SH-SY5Y (cell line): ENCODE data around the gene OR51A4.

Experiments
- GATA2 ChIP-seq: IDR thresholded peaks from 2 replicates; pipeline ENCODE4 v1.6.1; 2011; ENCODE audit warnings: mild to moderate bottlenecking, low read depth, low read length
- GATA3 ChIP-seq: IDR thresholded peaks from 2 replicates; pipeline ENCODE4 v1.6.1; 2011; ENCODE audit warnings: low read depth, mild to moderate bottlenecking, low read length, moderate library complexity

Gene OR51A4

DNA sequence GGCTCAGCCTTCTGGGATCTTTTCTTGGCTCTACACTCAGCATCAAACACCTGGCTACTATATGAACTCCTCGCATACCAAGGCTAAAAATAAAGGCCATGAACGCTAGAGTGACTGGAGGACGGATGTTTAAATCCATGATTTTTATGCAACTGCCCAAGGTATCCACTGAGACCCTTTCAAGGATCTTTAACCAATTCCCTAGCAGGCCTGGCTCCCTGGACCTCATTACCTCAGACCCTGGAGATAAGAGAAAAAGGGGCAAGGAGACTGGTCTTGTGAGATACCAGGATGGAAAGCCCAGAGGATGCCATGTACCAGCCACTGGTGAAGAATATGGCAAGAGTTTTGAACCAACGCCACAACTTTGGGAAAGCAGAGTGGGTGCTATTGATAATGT lies 28.2 kb downstream of the OR51A4 start, which contains the start of gene OR51G2:
OR51G2 (minus strand) TSS at position 101 of the 400 bp plus-strand sequence. CDS start 3,687 bp downstream, outside the sequence.
- TF ChIP-seq GATA2 (no peak), GATA3 (no peak)

DNA sequence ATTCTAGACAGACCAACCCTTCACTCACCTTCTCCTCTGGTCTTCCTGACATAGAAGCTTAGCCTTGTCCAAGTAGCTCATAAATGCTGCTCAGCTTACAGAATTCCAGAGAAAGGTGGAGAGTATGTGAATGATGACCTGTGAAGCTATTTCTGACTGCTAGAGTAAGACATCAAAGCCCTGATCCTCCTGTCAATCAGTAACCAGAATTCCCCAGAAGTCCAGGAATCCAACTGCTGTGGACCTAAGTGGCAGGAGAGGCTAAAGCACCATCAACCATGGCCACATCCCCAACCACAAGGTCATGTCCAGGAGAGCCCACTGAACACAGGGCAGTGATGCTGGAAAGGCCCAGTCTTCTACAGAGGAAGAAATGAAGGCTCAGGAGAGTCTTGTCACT lies 30.8 kb downstream of the OR51A4 start:
- TF ChIP-seq GATA2 (no peak), GATA3 (no peak)

DNA sequence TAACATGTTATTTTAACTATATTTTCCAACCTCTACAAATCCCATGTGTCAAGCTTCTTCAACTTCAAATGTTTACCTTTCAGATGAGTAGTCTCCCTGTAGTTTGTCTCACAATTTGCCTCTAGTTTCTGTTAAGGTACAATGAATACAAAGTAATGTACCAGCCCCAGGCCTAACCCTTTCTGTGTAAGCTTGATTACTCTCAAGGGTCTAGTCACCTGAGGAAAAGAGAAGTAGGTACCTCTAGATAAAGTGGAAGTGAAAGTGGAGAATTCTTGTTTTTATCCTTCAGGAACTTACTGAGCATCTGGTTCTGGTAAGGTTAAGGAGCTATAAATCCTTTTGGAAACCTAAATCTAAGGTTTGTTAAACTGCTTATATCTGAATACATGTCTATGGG lies 43.9 kb downstream of the OR51A4 start, which contains the start of gene OR51A7:
OR51A7 (plus strand) TSS at position 300 of the 400 bp plus-strand sequence. CDS start 3,587 bp downstream, outside the sequence.
- TF ChIP-seq GATA2 = no peak
- no peak for TF ChIP-seq GATA3
